Measurements from ENCODE around the gene IFRD1.

Gene IFRD1

DNA sequence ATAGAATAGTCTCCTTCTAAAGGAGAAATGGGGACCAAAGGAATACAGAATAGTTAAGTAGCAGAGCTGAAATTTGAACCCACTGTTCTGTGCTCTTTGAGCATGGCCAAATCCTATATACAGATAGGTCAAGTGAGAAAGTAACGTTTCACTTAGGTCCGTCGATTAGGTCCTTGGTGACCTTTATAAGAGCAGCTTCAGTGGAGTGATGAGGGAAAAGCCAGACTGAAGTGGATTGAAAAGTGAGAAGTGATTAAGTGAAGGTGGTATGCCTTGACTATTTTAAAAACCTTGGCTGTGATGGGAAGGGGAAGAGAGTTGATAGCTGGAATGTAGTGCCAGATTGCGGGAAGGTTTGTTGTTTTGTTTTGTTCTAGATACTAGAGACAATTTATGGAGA is 19.9 kb downstream of the IFRD1 start (continued):
- TF ChIP-seq, protein P1, sequence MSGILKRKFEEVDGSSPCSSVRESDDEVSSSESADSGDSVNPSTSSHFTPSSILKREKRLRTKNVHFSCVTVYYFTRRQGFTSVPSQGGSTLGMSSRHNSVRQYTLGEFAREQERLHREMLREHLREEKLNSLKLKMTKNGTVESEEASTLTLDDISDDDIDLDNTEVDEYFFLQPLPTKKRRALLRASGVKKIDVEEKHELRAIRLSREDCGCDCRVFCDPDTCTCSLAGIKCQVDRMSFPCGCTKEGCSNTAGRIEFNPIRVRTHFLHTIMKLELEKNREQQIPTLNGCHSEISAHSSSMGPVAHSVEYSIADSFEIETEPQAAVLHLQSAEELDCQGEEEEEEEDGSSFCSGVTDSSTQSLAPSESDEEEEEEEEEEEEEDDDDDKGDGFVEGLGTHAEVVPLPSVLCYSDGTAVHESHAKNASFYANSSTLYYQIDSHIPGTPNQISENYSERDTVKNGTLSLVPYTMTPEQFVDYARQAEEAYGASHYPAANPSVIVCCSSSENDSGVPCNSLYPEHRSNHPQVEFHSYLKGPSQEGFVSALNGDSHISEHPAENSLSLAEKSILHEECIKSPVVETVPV (CRISPR knock-in tag; IDR thresholded peaks at IDR 0.05) = no peak
- no peak for TF ChIP-seq OSR1 (CRISPR knock-in tag; IDR thresholded peaks at IDR 0.05)
- no peak for TF ChIP-seq ZNF70 (CRISPR knock-in tag; IDR thresholded peaks at IDR 0.05)
- TF ChIP-seq, protein P2, sequence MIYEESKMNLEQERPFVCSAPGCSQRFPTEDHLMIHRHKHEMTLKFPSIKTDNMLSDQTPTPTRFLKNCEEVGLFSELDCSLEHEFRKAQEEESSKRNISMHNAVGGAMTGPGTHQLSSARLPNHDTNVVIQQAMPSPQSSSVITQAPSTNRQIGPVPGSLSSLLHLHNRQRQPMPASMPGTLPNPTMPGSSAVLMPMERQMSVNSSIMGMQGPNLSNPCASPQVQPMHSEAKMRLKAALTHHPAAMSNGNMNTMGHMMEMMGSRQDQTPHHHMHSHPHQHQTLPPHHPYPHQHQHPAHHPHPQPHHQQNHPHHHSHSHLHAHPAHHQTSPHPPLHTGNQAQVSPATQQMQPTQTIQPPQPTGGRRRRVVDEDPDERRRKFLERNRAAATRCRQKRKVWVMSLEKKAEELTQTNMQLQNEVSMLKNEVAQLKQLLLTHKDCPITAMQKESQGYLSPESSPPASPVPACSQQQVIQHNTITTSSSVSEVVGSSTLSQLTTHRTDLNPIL (CRISPR knock-in tag; IDR thresholded peaks at IDR 0.05; ENCODE audit: low read depth) = no peak
- no peak for TF ChIP-seq PPARA (CRISPR knock-in tag; IDR thresholded peaks at IDR 0.05; ENCODE audit: borderline replicate concordance)
- no peak for TF ChIP-seq ZFP30 (CRISPR knock-in tag; IDR thresholded peaks at IDR 0.05)
- no peak for TF ChIP-seq CSDC2 (CRISPR knock-in tag; IDR thresholded peaks at IDR 0.05)
- no peak for TF ChIP-seq ZNF565 (CRISPR knock-in tag; conservative IDR thresholded peaks at IDR 0.05; ENCODE audit: low read depth)

DNA sequence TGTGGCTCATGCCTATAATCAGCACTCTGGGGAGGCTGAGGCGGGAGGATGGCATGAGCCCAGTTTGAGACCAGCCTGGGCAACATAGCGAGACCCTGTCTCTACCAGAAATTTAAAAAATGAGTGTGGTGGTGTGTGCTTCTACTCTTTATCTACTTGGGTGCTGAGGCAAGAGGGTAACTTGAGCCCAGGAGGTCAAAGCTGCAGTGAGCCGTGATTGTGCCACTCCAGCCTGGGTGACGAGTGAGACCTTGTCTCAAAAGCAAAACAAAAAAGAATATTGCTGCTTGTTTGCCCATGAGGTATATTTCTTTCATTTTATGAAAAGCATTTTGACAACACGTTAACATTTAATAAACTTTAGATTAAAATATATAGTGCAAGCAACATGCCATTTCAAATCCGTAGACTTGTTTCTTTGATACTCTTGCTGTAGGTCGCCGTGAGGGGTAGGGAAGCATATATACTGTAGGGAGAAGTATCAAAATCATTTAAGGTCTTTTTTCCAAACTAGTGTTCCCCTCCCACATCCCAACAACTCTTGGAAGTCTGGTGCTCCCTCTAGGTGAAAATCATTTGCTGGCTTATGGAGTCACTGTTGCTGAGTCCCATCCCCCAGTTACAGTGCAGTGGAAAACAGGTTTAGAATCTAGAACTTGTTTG is 26.3 kb downstream of the IFRD1 start:
- no peak for ATAC-seq
- TF ChIP-seq, protein P1 (CRISPR knock-in tag; IDR thresholded peaks at IDR 0.05) = 0 out of 2 replicates have a peak, but pooled peaks have one; percentile 47
- no peak for TF ChIP-seq TOX (CRISPR knock-in tag; IDR thresholded peaks at IDR 0.05; ENCODE audit: borderline replicate concordance)

DNA sequence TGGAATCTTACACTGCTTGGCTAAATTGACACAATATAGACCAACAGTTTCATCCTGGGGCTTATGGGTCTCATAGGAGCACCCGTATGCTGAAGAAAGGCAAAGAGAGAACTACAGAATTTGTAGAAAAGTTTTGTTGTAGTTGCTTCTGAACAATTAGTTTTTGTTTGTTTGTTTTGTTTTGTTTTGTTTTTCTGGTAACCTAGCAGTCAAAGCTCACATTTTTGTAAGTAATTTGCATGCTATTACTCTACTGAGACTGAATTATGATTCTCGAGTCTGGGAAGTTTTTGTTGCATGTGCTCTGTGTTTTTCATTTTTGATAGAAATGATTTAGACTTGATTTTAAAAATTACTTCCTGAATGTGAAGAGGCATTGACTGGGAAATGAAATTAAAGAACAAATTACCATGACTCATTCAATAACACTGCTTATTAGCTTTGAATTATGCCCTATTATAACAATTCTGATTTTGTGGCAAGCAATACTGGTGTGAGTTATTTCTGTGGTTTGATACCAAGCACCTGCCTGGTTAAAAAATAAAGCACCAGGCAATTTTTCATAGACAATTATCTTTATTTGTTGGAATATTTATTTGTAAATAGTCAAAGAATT is 31.0 kb downstream of the IFRD1 start:
- peak; percentile 30 for ATAC-seq
- TF ChIP-seq SNAI2 (CRISPR knock-in tag; IDR thresholded peaks at IDR 0.05) = peak; percentile 73; the same call in 1 of the 2 replicates
- TF ChIP-seq ZNF565 (CRISPR knock-in tag; conservative IDR thresholded peaks at IDR 0.05; ENCODE audit: low read depth) = no peak
- TF ChIP-seq GLIS3 (CRISPR knock-in tag; IDR thresholded peaks at IDR 0.05) = no peak
- TF ChIP-seq ZFP30 (CRISPR knock-in tag; IDR thresholded peaks at IDR 0.05) = no peak
- peak; percentile 67; the same call in 1 of the 2 replicates for TF ChIP-seq TCF4 (CRISPR knock-in tag; IDR thresholded peaks at IDR 0.05; ENCODE audit: borderline replicate concordance)
- TF ChIP-seq CSDC2 (CRISPR knock-in tag; IDR thresholded peaks at IDR 0.05) = no peak
- TF ChIP-seq TOX (CRISPR knock-in tag; IDR thresholded peaks at IDR 0.05; ENCODE audit: borderline replicate concordance) = peak; percentile 94
- TF ChIP-seq, protein P1 (CRISPR knock-in tag; IDR thresholded peaks at IDR 0.05) = peak; percentile 88; the same call in 1 of the 2 replicates
- TF ChIP-seq ZNF8 (CRISPR knock-in tag; IDR thresholded peaks at IDR 0.05) = peak; percentile 51; the same call in 1 of the 2 replicates
- TF ChIP-seq, protein P2 (CRISPR knock-in tag; IDR thresholded peaks at IDR 0.05; ENCODE audit: low read depth) = peak; percentile 97
- TF ChIP-seq ZFP3 (CRISPR knock-in tag; IDR thresholded peaks at IDR 0.05) = no peak
- TF ChIP-seq, protein P3, sequence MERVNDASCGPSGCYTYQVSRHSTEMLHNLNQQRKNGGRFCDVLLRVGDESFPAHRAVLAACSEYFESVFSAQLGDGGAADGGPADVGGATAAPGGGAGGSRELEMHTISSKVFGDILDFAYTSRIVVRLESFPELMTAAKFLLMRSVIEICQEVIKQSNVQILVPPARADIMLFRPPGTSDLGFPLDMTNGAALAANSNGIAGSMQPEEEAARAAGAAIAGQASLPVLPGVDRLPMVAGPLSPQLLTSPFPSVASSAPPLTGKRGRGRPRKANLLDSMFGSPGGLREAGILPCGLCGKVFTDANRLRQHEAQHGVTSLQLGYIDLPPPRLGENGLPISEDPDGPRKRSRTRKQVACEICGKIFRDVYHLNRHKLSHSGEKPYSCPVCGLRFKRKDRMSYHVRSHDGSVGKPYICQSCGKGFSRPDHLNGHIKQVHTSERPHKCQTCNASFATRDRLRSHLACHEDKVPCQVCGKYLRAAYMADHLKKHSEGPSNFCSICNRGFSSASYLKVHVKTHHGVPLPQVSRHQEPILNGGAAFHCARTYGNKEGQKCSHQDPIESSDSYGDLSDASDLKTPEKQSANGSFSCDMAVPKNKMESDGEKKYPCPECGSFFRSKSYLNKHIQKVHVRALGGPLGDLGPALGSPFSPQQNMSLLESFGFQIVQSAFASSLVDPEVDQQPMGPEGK (CRISPR knock-in tag; IDR thresholded peaks at IDR 0.05; ENCODE audit: borderline replicate concordance) = peak; percentile 96
- no peak for TF ChIP-seq ZNF70 (CRISPR knock-in tag; IDR thresholded peaks at IDR 0.05)
- TF ChIP-seq BACH2 (CRISPR knock-in tag; IDR thresholded peaks at IDR 0.05; ENCODE audit: borderline replicate concordance) = no peak
- peak; percentile 99 for TF ChIP-seq ZC3H10 (CRISPR knock-in tag; IDR thresholded peaks at IDR 0.05)
- no peak for TF ChIP-seq OSR1 (CRISPR knock-in tag; IDR thresholded peaks at IDR 0.05)
- TF ChIP-seq, protein P4, sequence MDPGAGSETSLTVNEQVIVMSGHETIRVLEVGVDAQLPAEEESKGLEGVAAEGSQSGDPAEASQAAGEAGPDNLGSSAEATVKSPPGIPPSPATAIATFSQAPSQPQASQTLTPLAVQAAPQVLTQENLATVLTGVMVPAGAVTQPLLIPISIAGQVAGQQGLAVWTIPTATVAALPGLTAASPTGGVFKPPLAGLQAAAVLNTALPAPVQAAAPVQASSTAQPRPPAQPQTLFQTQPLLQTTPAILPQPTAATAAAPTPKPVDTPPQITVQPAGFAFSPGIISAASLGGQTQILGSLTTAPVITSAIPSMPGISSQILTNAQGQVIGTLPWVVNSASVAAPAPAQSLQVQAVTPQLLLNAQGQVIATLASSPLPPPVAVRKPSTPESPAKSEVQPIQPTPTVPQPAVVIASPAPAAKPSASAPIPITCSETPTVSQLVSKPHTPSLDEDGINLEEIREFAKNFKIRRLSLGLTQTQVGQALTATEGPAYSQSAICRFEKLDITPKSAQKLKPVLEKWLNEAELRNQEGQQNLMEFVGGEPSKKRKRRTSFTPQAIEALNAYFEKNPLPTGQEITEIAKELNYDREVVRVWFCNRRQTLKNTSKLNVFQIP (CRISPR knock-in tag; IDR thresholded peaks at IDR 0.05; ENCODE audit: borderline replicate concordance, low read depth) = peak; percentile 98
- TF ChIP-seq PPARA (CRISPR knock-in tag; IDR thresholded peaks at IDR 0.05; ENCODE audit: borderline replicate concordance) = no peak
- TF ChIP-seq ARNTL (CRISPR knock-in tag; IDR thresholded peaks at IDR 0.05; ENCODE audit: borderline replicate concordance, low read depth) = no peak
- TF ChIP-seq, protein P5, sequence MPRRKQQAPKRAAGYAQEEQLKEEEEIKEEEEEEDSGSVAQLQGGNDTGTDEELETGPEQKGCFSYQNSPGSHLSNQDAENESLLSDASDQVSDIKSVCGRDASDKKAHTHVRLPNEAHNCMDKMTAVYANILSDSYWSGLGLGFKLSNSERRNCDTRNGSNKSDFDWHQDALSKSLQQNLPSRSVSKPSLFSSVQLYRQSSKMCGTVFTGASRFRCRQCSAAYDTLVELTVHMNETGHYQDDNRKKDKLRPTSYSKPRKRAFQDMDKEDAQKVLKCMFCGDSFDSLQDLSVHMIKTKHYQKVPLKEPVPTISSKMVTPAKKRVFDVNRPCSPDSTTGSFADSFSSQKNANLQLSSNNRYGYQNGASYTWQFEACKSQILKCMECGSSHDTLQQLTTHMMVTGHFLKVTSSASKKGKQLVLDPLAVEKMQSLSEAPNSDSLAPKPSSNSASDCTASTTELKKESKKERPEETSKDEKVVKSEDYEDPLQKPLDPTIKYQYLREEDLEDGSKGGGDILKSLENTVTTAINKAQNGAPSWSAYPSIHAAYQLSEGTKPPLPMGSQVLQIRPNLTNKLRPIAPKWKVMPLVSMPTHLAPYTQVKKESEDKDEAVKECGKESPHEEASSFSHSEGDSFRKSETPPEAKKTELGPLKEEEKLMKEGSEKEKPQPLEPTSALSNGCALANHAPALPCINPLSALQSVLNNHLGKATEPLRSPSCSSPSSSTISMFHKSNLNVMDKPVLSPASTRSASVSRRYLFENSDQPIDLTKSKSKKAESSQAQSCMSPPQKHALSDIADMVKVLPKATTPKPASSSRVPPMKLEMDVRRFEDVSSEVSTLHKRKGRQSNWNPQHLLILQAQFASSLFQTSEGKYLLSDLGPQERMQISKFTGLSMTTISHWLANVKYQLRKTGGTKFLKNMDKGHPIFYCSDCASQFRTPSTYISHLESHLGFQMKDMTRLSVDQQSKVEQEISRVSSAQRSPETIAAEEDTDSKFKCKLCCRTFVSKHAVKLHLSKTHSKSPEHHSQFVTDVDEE (CRISPR knock-in tag; IDR thresholded peaks at IDR 0.05) = no peak
- TF ChIP-seq ESRRG (CRISPR knock-in tag; IDR thresholded peaks at IDR 0.05) = 0 out of 2 replicates have a peak, but pooled peaks have one; percentile 56

Measured in SK-N-SH treated with all-trans-retinoic acid at 6 μM for 48 hours (cell line).